NCI-H1048 (cell line): ENCODE measurements around the gene DOCK2.
"Not testable (repeated sequence)": the region's sequence is repeated elsewhere in the genome, so short reads cannot be mapped to it uniquely, and the experiment has no call there.

ENCODE experiments used
- DNase-seq: peaks from one replicate; lab custom pipeline; 2025; lab: John Stamatoyannopoulos, UW

DOCK2 gene

DNA sequence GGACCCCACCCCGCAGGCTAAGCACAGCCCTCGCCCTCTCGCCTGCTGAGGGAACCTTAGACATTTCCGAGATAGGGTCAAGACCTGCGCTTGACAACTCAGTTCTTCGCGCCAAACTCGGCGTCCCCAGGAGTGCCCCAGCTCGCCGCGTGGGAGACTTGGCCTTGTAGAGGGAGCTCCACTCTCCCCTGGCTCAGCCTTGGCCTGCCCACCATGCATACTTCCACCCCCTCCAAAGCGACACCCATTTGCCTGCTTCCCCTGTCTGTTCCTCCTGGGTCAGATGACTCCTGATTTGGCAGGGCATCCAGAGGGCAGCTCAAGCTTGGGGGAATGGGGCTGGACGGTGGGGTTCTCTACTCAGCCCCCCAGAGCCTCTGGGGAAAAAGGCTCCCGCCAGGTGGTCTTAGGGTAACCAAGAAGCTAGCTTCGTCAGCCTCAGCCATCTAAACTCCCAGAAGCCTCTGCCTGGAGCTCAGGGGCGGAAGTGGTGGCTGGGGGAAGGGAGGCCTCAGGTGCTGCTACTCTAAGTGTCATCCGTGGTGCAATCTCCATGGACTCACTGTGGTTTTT is 560 bp downstream of the DOCK2 start:
- no peak for DNase-seq

DNA sequence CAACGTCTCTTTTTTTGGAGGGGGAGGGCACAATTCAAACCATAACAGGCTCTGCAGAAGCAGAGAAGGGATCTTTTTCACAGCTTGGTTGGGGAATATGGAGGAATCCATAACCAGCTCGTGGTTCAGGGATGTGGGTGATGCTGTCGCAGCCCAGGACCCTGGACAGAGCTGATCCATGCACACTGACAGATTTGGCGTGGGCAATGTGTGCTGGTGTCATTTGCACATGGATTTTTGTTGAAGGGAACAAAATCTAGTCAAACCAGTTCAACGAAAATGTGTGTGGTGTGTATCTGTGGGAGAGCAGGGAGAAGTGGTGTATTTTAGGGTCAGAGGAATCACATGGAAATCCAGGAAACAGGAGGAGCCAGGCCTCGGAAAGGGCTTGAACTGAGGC is 4.2 kb downstream of the DOCK2 start:
- no peak for DNase-seq

DNA sequence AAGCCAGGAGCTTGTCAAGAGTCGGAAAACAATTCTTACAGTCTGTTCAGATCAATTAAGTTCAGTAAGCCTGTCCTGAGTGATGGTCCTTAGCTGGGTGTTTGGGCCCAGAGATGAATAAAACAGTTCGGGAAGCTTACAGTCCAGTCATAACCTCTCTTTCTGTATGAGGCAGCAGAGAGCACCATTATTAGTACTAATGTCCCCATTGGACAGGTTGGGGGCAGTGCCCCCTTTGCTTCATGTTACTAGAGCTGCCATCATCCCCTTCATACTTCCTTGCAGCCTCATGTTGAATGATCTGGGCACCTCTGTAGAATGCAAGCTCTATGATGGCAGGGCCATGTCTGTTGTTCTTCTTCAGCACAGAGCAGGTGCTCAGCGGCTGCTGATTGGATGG is 9.8 kb downstream of the DOCK2 start:
- DNase-seq = no peak

DNA sequence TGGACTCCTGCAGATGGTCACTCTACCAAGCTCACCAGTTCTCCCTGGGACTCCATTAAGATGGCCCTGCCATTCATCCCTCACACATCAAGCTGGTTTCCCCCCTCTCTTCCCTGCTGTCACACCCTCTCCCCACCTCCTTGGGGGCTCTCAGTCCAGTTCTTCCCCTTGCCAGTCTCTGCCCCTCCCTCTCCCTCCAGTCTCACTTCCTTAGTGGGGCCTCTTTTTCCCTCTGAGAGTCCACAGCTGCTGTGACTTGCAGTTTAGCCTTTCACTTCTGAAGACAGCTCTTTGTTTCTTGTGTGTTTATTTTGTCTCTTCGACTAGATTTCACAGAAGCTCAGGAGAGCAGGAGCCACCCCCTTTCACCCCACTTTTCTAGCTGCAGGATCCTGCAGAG is 10.5 kb downstream of the DOCK2 start:
- no peak for DNase-seq

DNA sequence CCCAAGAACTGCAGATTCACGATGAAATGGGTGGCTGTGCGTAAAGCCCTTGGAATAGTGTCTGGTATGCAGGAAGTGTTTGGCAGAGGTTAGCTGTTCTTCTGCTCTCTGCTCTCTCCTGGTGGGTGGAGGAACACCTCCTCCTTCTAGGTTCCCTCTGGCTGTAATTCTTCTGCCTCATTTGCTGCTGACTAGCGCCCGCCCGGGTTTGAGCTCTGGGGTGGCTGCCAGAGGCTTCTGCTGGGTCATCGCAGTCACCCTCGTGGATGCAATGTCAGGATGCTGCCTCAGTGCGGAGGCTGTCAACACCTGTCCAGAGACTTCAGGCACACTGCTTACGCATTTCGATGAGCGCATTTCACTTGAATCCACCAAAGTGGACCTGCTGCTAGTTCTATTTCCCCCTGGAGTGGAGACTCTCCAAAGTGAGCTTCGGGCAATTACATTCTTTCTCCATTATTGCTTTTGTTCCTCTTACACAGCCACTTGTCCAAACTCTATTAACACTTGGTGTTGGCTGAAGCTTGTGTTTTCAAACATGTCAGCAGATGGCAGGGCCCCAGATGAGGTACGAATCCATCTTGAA is 11.7 kb downstream of the DOCK2 start:
- DNase-seq = no peak

DNA sequence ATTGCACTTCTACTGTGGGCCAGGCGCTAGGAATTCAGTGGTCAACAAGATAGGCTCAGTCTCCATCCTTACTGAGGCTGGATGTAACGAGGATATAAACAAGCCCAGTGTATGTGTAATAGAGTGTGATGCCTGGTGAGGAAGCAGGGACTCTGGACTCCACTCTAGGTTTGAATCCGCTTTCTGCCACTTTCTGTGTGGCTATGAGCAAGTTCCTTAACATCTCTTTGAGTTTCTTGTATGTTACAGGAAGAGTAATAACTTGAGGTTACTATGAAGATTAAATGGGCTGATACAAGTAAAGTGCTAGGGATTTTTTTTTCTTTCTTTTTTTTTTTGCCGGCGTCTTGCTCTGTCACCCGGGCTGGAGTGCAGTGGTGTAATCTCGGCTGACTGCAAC is 12.4 kb downstream of the DOCK2 start:
- no peak for DNase-seq

DNA sequence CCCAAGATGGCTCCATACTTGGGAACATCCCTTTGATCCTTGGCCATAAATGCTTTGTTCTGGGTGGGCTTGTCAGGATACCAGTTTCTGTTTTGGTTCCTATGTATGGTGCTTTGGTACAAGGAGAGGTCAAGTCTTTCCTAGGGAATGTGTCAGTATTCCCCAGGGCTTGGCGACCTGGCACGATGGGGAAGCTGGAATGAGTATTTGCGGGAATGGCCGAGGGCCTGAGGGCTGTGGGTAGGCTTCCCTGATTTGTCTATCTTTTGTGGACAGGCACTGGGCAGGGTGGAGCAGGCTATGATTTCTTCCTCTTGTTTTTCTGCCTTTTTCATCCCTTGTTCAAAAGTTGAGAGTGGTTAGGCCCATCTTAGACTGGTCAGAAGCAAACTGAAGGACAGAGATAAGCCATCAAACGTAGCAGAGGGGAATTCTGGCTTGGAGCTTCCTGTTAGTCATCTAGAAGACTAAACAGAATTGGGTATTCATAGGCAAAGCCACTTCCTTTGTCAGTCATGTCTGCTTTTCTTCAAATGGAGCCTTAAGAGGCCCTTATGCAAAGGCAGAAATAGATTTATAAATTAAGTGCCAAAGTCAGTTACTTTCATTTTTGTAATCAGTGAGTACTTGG is 13.7 kb downstream of the DOCK2 start:
- no peak for DNase-seq

DNA sequence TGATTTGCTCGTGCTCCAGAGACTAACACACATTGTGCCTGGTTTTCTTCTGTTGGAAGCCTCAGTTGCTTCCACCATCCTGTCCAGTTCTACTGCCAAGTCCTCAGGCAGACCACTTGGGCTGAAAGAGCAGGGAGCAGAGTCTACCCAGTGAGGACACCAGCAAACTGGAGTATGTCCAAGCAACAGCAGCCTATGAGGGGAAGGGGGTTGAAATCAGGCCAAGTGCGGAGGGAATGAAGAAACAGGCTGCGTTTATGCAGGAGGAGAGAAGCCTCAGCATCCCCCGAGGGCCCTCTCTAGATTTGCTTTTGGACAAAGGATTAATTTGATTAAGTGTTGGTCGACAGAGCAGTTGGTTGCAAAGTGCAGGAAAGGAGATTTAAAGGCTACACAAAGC is 14.5 kb downstream of the DOCK2 start:
- no peak for DNase-seq

DNA sequence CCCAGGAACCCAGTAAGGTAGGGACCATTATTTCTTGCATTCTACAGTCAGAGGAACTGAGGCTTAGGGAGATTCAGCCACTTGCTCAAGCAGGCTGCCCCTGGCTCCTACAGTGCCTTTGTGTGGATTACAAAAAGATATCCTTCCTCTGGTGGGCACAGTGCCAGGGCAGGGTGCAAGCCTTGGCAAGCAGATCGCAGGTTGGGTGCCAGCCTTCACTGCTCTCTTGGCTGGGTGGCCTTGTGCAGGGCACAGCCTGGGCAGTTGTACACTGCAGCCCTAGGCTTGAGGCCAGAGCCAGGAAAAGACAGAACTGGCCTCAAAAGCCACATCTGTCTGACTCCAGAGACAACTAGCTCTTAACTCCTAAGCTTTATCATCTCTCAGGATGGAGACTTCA is 15.0 kb downstream of the DOCK2 start:
- no peak for DNase-seq

DNA sequence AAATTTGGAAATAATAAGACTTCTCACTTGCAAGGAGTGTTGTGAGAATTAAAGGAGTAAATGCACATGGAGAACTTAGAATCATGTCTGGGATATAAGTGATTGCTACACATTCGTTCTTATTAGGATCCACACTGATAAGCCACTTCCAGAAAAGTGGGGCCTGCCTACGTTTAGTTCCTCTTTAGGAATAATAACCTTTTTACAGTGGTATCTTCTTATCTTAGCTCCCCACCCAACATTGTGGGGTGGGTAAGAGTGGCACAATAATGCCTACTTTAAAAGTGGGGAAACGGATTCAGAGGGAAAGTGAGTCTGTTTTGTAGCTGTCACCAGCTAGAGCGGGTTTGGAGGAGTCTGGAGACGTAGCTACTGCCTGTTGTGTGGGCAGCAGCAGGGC is 16.0 kb downstream of the DOCK2 start:
- DNase-seq = no peak

DNA sequence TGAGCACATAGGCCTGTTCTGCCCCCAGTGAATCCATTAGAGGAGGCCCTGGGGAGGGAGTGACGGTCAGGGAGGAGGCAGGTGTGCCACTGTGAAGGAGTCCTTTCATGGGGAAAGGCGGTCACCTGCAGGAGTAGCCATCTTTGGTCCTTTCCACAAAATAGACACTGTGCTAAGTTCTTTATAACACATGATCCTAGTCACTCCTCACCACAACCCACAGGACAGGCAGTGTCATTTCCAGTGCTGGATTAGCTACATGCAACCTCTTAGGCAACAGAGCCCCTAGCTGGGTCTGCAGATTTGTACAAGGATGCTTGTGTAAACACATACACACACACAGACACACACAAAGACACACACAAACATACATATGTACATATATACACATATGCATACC is 18.3 kb downstream of the DOCK2 start:
- DNase-seq = no peak

DNA sequence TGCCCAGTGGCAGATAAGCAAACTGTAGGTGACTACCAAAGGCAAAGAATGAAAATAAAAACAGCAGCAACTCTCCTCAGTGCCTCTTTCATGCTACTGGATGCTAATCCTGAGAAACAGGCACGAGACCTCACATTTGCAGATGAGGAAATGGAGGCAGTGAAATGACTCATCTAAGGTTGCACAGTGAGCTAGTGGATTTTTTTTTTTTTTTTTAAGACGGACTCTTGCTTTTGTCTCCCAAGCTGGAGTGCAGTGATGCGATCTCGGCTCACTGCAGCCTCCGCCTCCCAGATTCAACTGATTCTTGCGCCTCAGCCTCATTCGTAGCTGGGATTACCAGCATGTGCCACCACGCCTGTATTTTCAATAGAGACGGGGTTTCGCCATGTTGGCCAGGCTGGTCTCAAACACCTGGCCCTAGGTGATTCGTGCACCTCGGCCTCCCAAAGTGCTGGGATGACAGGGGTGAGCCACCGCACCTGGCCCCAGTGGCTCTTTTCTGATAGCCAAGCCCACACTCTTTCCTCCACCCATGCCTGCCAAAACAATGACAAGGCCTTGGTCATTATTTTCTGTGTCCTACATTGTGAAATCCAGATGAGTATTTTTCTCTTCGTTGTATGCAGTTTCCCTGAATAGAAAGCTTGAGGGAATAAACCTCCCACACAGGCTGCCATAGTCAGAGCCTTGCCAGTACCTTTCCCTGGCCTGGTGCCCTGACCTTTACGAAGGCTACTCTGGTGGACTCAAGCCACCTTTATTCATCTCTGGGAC is 19.2 kb downstream of the DOCK2 start:
- no peak for DNase-seq

DNA sequence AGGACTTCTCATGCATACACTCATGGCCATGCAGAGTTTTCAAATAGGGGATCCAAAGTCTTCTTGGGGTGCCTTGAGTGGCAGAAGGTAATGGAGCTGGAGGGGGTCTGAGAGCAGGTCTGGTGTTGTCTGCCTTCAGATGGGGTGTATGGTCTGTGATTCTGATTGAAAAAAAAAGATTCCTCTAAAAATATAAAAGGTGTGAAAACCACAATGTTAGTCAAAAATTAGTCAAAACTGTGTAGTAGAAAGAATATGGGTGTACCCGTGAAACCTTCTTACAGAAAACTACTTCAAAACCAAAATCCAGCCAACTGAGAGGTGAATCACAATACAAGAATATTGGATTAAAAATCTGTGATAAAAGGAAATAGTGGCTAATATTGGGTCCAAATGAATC is 20.1 kb downstream of the DOCK2 start:
- no peak for DNase-seq

DNA sequence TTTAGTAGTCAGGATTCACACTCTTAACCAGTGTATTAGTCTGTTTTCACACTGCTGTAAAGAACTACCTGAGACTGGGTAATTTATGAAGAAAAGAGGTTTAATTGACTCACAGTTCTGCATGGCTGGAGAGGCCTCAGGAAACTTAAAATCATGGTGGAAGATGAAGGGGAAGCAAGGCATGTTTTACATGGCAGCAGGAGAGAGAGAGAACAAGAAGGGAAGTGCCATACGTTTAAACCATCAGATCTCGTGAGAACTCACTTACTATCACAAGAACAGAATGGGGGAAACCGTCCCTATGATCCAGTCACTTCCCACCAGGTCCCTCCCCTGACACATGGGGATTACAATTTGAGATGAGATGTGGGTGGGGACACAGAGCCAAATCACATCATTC is 25.4 kb downstream of the DOCK2 start:
- DNase-seq = not testable (repeated sequence)

DNA sequence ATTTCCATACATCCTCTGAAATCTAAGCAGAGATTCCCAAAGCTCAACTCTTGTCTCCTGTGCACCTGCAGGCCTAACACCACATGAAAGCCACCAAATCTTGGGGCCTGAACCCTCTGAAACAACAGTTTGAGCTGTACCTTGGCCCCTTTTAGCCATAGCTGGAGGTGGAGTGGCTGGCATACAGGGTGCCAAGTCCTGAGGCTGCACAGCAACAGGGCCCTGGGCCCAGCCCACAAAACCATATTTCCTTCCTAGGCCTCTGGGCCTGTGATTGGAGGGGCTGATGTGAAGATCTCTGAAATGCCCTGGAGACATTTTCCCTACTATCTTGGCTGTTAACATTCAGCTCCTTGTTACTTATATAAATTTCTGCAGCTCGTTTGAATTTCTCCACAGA is 26.5 kb downstream of the DOCK2 start:
- DNase-seq = no peak

DNA sequence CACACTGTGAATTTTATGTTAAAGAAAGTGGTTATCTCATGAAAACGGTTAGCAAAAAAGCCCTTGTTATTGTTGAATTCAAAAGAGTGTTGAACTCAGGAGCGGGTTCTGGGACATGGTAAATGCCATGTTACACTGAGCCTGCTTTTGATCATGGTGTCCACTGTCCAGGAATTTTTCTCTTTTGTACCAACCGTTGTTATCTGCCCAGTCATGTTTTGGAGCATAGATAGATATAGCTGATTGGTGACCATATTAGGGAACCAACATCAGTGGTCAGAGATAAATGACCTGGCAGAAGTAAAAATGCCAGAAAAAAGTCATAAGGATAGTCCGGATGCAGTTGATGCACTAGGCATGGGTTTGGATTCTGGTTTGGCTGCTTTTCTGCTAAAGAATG is 29.3 kb downstream of the DOCK2 start:
- no peak for DNase-seq

DNA sequence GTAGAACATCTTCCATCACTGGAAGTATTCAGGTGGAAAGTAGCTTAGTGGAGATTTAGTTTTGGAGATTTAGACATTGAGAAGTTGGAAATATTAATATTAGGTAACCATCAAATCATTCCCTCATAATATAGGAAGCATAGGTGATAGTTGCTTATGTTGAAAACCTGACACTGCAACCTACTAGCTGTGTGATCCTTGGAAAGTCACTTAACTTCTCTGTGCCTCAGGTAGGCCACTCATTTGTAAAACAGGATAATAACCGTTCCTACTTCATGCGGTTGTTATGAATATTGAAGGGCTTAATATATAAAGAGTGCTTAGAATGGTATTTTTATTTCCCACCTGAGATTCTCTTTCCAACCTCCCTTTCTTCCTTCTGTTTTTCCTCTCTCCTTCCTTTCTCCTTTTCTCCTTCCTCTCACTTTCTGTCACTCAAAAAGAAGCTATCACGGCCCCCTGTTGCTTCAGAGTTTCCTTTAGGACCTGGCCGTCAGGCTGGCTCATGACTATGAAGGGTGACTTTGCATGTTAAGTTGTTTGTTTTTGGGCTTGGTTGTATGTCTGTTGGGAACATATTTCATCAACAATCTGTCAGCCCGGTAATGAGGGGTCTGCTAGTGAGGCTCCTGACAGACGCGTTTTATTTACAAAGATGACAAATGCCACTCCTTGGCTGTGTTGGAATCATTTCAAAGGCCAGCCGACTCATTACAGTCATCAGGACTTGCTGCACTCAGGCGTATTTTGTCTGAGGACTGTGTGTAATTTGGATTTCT is 31.0 kb downstream of the DOCK2 start:
- DNase-seq = no peak

DNA sequence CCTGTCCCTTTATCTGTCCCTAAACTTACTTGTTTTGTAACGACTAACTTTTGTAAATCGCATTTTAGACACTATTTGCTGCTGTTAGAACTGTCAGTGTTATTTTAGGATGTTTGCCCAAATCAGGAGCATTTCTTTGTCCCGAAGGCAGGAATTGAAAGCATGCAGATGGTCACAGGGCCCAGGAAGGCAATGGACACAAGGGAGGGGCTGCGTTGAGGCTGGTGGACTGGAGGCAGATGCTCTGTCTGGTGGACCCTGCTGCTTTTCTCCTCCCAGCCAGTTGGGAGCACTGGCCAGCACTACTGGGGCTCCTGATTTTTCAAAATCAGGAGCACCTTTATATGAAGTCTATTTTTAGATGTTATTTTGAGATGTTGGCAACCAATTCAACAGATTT is 31.7 kb downstream of the DOCK2 start:
- DNase-seq = no peak

DNA sequence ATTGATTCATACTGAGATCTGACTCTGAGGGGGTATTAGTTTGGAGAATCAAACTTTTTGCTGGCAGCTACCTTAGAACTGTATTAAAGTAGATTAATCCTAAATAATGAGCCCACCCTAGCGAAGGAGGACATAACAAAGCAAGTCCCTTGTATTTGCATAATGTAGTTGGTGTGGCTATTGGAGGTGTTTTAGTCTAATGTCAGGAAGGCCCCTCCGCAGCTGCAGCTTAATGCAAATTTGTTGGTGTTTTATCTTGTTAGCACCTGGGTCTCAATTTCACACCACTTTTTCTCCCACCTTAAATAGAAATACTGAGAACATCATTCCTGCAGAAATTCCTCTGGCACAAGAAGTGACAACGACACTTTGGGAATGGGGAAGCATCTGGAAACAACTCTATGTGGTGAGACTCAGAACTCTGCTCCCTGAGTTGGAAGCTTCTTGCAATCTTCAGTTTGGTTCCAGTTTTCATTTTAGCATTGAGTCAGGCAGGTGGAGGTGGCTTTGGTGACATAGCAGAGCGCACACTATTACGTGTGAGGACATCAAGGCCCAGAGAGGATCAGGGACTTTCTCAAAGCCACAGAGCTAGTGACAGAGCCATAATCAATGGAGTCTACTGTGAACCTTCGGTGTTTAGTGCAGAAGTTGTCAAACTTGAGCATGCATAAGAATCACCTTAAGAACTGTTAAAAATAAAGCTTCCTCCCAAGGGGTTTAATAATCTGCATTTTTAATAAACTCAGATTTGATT is 33.9 kb downstream of the DOCK2 start:
- no peak for DNase-seq

DNA sequence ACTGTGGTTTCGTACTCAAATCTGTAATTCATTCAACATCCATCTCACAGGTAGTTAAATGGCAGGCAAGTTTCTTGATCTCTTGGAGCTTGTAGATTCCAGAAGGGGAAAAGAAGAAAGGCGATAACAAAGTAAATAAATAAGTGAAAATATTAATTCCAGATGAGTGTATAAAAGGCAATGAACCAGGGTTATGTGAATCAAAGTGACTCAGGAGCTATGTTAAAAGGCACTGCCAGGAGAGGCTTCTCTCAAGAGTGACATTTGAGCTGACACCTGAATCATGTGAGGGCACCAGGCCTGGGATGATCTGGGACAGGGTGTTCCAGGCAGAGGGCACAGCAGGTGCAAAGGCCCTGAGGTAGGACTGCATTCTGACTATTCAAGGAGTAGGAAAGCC is 45.0 kb downstream of the DOCK2 start:
- no peak for DNase-seq

DNA sequence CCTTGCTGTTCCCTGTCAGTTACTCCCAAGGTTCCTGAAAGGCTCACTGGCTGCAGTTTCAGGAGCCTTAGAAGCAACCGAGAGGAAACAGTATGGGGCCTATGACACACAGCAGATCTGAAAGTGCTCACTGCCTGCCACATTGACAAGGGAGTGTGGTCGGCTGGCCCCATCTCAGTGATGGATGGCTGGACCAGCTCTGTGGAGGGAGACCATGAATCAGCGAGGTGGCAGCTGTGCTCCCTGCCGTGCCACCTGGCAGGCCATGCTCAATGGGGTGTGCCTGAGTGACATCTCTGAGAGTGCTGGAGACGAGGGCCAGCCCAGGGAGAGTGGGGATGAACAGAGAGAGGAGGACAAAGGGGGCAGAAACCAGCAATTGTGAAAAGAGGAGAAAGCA is 49.1 kb downstream of the DOCK2 start:
- DNase-seq = no peak

DNA sequence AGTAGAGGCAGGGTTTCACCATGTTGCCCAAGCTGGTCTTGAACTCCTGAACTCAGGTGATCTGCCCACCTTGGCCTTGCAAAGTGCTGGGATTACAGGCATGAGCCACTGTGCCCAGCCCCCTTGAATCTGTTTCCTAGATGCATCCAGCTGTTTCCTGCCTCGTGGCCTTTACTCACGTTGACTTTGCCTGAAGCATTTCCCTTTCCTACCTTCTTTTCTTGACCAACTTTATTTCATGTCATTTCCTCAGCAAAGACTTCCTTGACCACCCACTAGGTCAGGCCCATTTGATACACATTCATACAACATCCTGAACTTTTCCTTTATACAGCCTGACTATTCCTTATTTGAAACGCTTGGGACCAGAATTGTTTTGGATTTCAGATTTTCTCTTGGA is 51.0 kb downstream of the DOCK2 start:
- no peak for DNase-seq
